ENCODE measurements around the gene ABCA8. TPM values are rescaled to one million over a fixed set of nuclear protein-coding genes. Genes with fewer than 3 reads are reported as not detected.
"Not testable (repeated sequence)": the region's sequence is repeated elsewhere in the genome, so short reads cannot be mapped to it uniquely, and the experiment has no call there.

ABCA8 gene
- total RNA-seq, 1 experiment from 2014 or later: 0.90 TPM

DNA sequence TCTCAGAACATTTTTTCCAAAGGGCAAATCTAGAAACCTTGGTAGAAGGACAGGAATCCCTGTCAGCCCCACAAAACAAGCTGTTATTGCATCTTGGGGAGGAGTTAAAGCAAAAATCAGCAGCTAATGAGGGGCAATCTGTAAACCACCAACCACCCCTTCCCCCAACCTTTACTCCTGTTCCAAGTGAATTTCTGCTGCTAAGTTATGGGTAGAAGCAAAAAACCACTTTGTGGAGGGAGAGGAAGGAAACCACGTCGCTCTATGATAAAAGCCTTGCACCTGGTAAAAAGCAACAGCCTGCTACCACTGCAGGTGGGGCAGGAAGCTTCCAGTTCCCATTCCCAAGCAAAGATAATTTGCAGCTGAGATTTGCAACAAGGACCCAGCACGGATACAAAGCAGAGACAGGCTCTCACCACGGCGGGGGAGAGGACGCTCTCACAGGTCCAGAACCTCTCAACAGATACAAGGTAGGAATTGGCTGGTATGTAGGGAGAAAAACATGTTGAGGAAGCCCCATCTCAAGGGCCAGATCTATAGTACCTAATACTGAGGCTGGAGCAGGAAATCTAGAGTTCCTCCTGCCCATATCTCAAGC lies 10.7 kb downstream of the ABCA8 start:
- POLR2A ChIA-PET (ENCODE audit: low non-redundant PET): interaction anchor here (0.7 kb wide), 1 partner anchor 96 kb away, joined by 3 read pairs; no protein-coding TSS in a partner anchor
- CTCF ChIA-PET: no interaction called here
- TF ChIP-seq EZH2 (IDR thresholded peaks at IDR 0.05; ENCODE audit: borderline replicate concordance, low read depth, low read length, poor library complexity, severe bottlenecking): no peak
- TF ChIP-seq, protein P1, sequence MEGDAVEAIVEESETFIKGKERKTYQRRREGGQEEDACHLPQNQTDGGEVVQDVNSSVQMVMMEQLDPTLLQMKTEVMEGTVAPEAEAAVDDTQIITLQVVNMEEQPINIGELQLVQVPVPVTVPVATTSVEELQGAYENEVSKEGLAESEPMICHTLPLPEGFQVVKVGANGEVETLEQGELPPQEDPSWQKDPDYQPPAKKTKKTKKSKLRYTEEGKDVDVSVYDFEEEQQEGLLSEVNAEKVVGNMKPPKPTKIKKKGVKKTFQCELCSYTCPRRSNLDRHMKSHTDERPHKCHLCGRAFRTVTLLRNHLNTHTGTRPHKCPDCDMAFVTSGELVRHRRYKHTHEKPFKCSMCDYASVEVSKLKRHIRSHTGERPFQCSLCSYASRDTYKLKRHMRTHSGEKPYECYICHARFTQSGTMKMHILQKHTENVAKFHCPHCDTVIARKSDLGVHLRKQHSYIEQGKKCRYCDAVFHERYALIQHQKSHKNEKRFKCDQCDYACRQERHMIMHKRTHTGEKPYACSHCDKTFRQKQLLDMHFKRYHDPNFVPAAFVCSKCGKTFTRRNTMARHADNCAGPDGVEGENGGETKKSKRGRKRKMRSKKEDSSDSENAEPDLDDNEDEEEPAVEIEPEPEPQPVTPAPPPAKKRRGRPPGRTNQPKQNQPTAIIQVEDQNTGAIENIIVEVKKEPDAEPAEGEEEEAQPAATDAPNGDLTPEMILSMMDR (conservative IDR thresholded peaks at IDR 0.05; ENCODE audit: low read depth, low read length): no peak
- no peaks in the 10 kb centered on the region for H3K4me1 ChIP-seq (ENCODE audit: insufficient read depth, low read length, poor library complexity, severe bottlenecking)
- H3K27me3 ChIP-seq (replicated peaks; ENCODE audit: insufficient read depth, low read depth, low read length, poor library complexity): no peaks in the 10 kb centered on the region
- H3K4me3 ChIP-seq (ENCODE audit: low read depth, low read length, poor library complexity, severe bottlenecking): no peak overlapping the region
- no peaks in the 10 kb centered on the region for H3K9me3 ChIP-seq (ENCODE audit: low read depth, low read length, poor library complexity, severe bottlenecking)
- DNase-seq (ENCODE audit: low spot score): no peak
- no peak overlapping the region for H3K27ac ChIP-seq (ENCODE audit: low read depth, low read length, poor library complexity, severe bottlenecking)
- no TSS peak for BruUV-seq (replicated peaks)
- intact Hi-C loops (cut with micrococcal nuclease; ENCODE audit: unreplicated experiment): no loop called here
- H3K36me3 ChIP-seq (ENCODE audit: insufficient read depth, low read length, poor library complexity, severe bottlenecking): no peaks in the 10 kb centered on the region

DNA sequence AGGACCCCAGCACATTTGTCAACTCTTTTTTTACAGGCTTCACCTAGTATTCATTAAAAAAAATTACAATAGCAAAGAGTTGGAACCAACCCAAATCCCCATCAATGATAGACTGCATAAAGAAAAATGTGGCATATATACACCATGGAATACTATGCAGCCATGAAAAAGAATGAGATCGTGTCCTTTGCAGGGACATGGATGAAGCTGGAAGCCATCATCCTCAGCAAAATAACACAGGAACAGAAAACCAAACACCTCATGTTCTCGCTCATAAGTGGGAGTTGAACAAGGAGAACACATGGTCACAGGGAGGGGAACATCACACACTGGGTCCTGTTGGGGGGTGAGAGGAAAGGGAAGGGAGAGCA lies 11.4 kb downstream of the ABCA8 start:
- CTCF ChIA-PET; H3K4me3 ChIP-seq (ENCODE audit: low read depth, low read length, poor library complexity, severe bottlenecking); intact Hi-C loops (cut with micrococcal nuclease; ENCODE audit: unreplicated experiment): not testable (repeated sequence)

DNA sequence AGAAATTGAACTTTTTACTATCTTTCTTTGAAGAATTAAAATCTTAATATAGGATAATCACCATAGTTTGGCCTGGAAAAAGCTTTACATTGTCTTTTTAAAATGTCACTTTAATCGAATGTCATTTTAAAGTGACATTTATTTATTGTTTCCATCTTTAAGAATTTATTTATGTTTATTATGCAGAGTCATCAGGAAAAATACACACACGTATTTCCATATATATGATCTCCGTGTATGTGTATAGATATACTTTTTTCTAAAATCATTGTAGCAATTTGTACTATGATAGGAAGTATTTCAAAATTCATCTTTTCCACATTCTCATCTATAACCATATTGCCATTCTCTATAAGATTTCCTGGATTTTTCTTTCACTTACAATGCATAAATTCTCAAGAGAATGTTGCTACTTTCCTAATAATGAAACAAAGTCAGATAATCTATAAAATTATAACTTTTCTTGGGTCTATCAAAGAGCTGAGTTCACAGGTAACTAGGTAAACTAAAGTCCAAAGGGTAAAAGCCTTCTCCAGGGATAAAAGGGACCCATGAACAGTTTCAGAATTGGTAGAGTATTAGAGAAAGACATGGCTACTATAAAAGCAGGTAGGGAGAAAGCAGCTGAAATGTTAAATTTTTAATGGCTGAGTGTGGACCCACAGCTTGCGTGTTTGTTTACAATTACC lies 11.9 kb downstream of the ABCA8 start:
- H3K4me3 ChIP-seq (ENCODE audit: low read depth, low read length, poor library complexity, severe bottlenecking): no peak overlapping the region
- H3K27ac ChIP-seq (ENCODE audit: low read depth, low read length, poor library complexity, severe bottlenecking): no peak overlapping the region
- no peaks in the 10 kb centered on the region for H3K4me1 ChIP-seq (ENCODE audit: insufficient read depth, low read length, poor library complexity, severe bottlenecking)
- no peak for DNase-seq (ENCODE audit: low spot score)
- intact Hi-C loops (cut with micrococcal nuclease; ENCODE audit: unreplicated experiment): no loop called here
- ChIA-PET CTCF (no interaction called here), POLR2A (ENCODE audit: low non-redundant PET) (no interaction called here)
- H3K9me3 ChIP-seq (ENCODE audit: low read depth, low read length, poor library complexity, severe bottlenecking): no peaks in the 10 kb centered on the region
- BruUV-seq (replicated peaks): no TSS peak
- no peaks in the 10 kb centered on the region for H3K36me3 ChIP-seq (ENCODE audit: insufficient read depth, low read length, poor library complexity, severe bottlenecking)
- no peaks in the 10 kb centered on the region for H3K27me3 ChIP-seq (replicated peaks; ENCODE audit: insufficient read depth, low read depth, low read length, poor library complexity)
- TF ChIP-seq, protein P1 (conservative IDR thresholded peaks at IDR 0.05; ENCODE audit: low read depth, low read length): no peak
- TF ChIP-seq EZH2 (IDR thresholded peaks at IDR 0.05; ENCODE audit: borderline replicate concordance, low read depth, low read length, poor library complexity, severe bottlenecking): no peak

More for the DNA sequence above, 11.4 kb downstream of the ABCA8 start:
- DNase-seq (ENCODE audit: low spot score); H3K27ac ChIP-seq (ENCODE audit: low read depth, low read length, poor library complexity, severe bottlenecking); H3K36me3 ChIP-seq (ENCODE audit: insufficient read depth, low read length, poor library complexity, severe bottlenecking); H3K4me1 ChIP-seq (ENCODE audit: insufficient read depth, low read length, poor library complexity, severe bottlenecking); H3K27me3 ChIP-seq (replicated peaks; ENCODE audit: insufficient read depth, low read depth, low read length, poor library complexity); H3K9me3 ChIP-seq (ENCODE audit: low read depth, low read length, poor library complexity, severe bottlenecking); POLR2A ChIA-PET (ENCODE audit: low non-redundant PET); BruUV-seq (replicated peaks): not testable (repeated sequence)

DNA sequence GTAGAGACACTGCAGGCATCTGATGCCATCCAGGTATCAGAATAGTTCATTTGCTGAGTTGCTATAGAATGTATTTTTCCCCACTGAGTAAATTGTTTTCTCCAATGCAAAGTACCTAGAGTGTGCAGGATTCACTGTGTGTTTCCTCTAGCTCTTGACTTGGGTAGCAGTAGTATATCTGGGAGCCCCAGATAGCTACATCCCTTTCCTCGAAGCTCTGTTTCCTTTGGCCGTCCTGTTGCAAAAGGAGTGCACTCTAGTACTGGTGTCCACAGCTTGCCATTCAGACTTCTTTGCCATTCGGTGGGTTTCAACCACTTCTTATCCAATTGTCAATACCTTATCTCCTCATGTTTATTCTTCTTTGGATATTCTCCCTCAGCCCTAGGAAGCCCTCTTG lies 12.8 kb downstream of the ABCA8 start:
- CTCF ChIA-PET: no interaction called here
- TF ChIP-seq, protein P1 (conservative IDR thresholded peaks at IDR 0.05; ENCODE audit: low read depth, low read length): no peak
- no peak for TF ChIP-seq EZH2 (IDR thresholded peaks at IDR 0.05; ENCODE audit: borderline replicate concordance, low read depth, low read length, poor library complexity, severe bottlenecking)
- no peaks in the 10 kb centered on the region for H3K4me1 ChIP-seq (ENCODE audit: insufficient read depth, low read length, poor library complexity, severe bottlenecking)
- no peak overlapping the region for H3K27ac ChIP-seq (ENCODE audit: low read depth, low read length, poor library complexity, severe bottlenecking)
- intact Hi-C loops (cut with micrococcal nuclease; ENCODE audit: unreplicated experiment): no loop called here
- no peaks in the 10 kb centered on the region for H3K27me3 ChIP-seq (replicated peaks; ENCODE audit: insufficient read depth, low read depth, low read length, poor library complexity)
- no peak for DNase-seq (ENCODE audit: low spot score)
- H3K9me3 ChIP-seq (ENCODE audit: low read depth, low read length, poor library complexity, severe bottlenecking): no peaks in the 10 kb centered on the region
- no peak overlapping the region for H3K4me3 ChIP-seq (ENCODE audit: low read depth, low read length, poor library complexity, severe bottlenecking)
- POLR2A ChIA-PET (ENCODE audit: low non-redundant PET): no interaction called here
- BruUV-seq (replicated peaks): no TSS peak
- no peaks in the 10 kb centered on the region for H3K36me3 ChIP-seq (ENCODE audit: insufficient read depth, low read length, poor library complexity, severe bottlenecking)
